Memory B cell (primary cell): Measurements from ENCODE around the gene KCNMA1.

Experiments used
- ATAC-seq: fragments of 150-1000 bp; cut with Tn5 transposase; 2 replicates; pipeline ENCODE4 v1.10.0; 2021; ENCODE audit warnings: low read depth, mild to moderate bottlenecking, moderate library complexity
- DNase-seq, 2 donors: peaks; one replicate each; pipeline ENCODE4 v3.0.0; 2022; ENCODE audit warnings: low spot score in 2 of 2
- H3K27ac Mint-ChIP-seq: one replicate; pipeline ENCODE4 v1.8.0; 2022; ENCODE audit warnings: mild to moderate bottlenecking, moderate library complexity, mixed read lengths
- H3K27me3 Mint-ChIP-seq: one replicate; pipeline ENCODE4 v1.8.0; 2022; ENCODE audit warnings: mixed read lengths
- H3K36me3 Mint-ChIP-seq: one replicate; pipeline ENCODE4 v1.8.0; 2022; ENCODE audit warnings: mild to moderate bottlenecking, mixed read lengths
- H3K4me1 Mint-ChIP-seq: one replicate; pipeline ENCODE4 v1.8.0; 2022; ENCODE audit warnings: mixed read lengths
- H3K4me3 Mint-ChIP-seq: one replicate; pipeline ENCODE4 v1.8.0; 2022; ENCODE audit warnings: mild to moderate bottlenecking, moderate library complexity, mixed read lengths
- H3K9me3 Mint-ChIP-seq: one replicate; pipeline ENCODE4 v1.8.0; 2022; ENCODE audit warnings: mixed read lengths

The KCNMA1 gene

DNA sequence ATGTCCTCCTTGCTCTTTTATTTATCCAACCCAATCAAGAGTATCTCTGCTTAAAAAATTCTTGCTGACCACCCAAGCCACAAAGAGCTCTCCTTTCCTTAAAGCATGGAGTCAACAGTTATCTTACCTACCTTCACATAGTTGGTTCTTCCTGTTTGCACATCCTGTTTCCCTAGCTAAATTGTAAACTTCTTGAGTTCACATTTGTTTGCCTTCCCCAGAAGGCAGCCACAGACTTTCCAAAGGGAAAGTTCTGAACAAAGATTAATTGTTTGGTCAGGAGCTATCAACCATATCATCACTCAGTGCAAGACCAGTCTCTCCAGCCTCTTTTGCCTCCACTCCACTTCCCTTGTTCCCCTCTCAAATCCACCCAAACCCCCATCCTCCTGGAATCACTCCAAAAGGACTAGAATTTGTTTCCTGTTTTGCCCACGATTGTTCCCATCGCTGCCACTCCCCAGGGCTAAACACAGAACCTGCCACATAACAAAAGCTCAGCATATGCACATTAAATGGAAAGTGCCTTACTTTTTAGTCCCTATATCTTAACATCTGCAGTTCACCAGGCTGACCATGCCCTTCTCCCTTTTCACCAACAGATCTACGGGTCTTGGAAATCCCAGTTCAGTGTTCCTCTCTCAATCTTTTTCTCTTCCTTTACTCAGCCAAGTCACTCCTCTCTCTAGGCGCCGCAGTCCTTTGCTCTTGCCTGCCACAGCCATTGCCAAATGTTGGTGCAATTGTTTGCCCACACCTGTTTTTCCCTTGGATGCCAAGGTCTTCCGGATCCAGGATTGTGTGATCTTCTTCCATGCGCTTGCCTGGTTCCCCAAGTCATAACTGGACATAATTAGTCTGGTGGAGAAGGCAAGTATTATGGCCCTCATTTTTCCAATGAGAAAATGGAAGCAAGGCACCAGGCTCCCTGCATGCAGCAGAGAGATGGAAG is 265.5 kb downstream of the KCNMA1 start:
- Mint-ChIP-seq H3K4me1 (no peaks in the 10 kb centered on the region), H3K27me3 (peaks cover 5% of the 10 kb centered on the region), H3K27ac (no peak overlapping the region), H3K4me3 (no peak overlapping the region), H3K36me3 (no peaks in the 10 kb centered on the region), H3K9me3 (peaks cover 1% of the 10 kb centered on the region)
- ATAC-seq, result no peak
- DNase-seq, result no peak

DNA sequence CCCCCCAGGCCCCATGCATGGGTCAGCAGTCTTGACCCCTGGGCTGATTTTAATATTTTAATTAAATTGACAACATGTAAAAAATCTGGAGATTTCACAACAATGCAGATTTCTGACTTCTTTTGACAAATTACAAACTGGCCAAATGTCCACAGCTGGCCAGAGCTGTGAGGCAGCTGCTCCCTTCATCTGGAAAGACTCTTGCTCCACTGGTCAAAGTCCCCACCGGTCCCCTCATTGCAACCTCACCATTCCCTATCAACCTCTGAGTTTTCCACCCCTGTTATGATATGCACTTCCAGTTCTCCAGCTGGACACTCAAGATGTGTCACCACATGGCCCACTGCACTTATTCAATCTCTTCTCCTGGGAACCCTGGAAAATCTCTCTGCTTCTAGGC is 266.2 kb downstream of the KCNMA1 start:
- peaks cover 5% of the 10 kb centered on the region for H3K27me3 Mint-ChIP-seq
- H3K36me3 Mint-ChIP-seq, result no peaks in the 10 kb centered on the region
- no peaks in the 10 kb centered on the region for H3K4me1 Mint-ChIP-seq
- DNase-seq, result no peak
- H3K27ac Mint-ChIP-seq, result no peak overlapping the region
- H3K9me3 Mint-ChIP-seq, result peaks cover 1% of the 10 kb centered on the region
- H3K4me3 Mint-ChIP-seq, result no peak overlapping the region
- ATAC-seq, result no peak

DNA sequence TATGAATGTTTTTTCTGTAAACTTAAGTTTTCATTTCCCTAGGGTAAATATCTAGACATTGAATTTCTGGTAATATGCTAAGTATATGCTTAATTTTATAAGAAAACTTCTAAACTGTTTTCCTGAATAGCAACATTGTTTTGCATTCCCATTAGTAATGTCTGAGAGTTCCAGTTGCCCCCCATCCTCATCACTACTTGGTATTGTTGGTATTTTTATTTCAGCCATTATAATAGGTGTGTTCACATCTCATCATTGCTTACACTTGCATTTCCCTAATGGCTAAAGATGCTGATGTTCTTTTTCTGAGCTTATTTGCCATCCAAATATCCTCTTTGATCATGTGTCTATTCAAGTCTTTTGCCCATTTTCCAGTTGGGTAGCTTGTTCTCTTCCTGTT is 269.6 kb downstream of the KCNMA1 start:
- H3K9me3 Mint-ChIP-seq, result peaks cover 1% of the 10 kb centered on the region
- DNase-seq (no peak), ATAC-seq (no peak)
- no peak overlapping the region for H3K27ac Mint-ChIP-seq
- H3K4me3 Mint-ChIP-seq, result no peak overlapping the region
- peaks cover 3% of the 10 kb centered on the region for H3K27me3 Mint-ChIP-seq
- no peaks in the 10 kb centered on the region for H3K4me1 Mint-ChIP-seq
- no peaks in the 10 kb centered on the region for H3K36me3 Mint-ChIP-seq

DNA sequence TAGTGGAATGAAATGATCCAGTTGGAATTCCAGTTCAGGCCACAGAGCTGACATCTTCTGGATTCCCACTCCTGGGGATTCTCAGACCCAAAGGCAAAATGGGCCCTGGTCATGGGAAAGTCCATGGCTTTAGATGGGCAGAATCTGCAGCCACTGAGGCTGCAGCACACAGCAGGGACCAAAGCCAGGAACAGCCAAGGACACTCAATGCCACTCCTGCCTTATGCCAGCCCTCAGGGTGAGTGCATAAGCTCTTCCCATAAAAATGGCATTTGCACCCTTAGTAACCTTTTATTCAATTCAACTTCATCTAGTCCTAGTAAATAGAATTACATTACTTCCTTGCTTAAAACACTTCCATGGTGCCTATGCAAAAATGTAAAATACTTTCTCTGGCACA is 274.4 kb downstream of the KCNMA1 start:
- Mint-ChIP-seq H3K4me1 (no peaks in the 10 kb centered on the region), H3K9me3 (no peaks in the 10 kb centered on the region), H3K36me3 (no peaks in the 10 kb centered on the region), H3K27me3 (no peaks in the 10 kb centered on the region), H3K27ac (no peak overlapping the region), H3K4me3 (no peak overlapping the region)
- no peak for ATAC-seq
- no peak for DNase-seq

DNA sequence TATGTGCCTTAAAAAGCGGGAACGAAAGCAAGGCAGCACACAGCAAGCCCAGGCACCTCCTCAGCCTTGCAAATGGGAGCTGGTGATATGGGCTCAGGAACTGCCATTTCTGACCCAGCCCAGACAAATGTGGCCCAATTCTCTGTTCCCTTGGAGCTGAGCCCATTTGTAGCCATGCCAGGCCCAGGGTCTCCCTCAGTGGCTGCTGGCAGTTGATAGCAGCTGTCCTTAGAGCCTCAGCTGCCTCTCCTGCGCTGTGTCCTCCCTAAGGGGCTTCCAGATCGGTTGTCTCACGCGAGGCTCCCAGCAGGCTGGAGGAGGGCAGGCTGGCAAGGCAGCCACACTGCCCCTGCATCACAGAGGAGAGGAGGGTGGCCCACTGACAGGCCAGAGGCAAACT is 275.8 kb downstream of the KCNMA1 start:
- Mint-ChIP-seq H3K9me3 (no peaks in the 10 kb centered on the region), H3K4me3 (no peak overlapping the region), H3K27ac (no peak overlapping the region), H3K27me3 (no peaks in the 10 kb centered on the region), H3K36me3 (no peaks in the 10 kb centered on the region), H3K4me1 (no peaks in the 10 kb centered on the region)
- DNase-seq, result no peak
- ATAC-seq, result no peak

DNA sequence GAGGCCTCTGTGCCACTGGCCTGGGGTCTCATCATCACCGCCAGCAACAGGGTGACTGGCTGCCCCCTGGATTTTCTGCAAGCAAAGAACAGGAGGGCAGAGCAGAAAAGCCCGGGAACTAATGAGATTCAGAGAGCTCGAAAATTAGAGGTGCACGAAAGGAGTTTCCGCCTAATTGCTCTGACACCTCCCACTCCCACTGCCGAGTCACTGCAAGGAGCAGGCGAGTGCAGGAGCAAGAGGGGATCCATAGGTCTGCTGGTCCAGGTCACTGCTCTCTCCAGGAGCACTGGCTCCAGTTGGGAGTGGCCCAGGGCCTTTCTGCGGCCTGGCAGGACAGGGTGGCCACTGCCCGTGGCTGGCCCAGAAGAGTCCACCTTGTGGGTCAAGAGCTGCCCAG is 276.2 kb downstream of the KCNMA1 start:
- no peaks in the 10 kb centered on the region for H3K36me3 Mint-ChIP-seq
- ATAC-seq (no peak), DNase-seq (no peak)
- no peaks in the 10 kb centered on the region for H3K9me3 Mint-ChIP-seq
- no peaks in the 10 kb centered on the region for H3K4me1 Mint-ChIP-seq
- no peak overlapping the region for H3K27ac Mint-ChIP-seq
- H3K4me3 Mint-ChIP-seq, result no peak overlapping the region
- H3K27me3 Mint-ChIP-seq, result peaks cover 2% of the 10 kb centered on the region

DNA sequence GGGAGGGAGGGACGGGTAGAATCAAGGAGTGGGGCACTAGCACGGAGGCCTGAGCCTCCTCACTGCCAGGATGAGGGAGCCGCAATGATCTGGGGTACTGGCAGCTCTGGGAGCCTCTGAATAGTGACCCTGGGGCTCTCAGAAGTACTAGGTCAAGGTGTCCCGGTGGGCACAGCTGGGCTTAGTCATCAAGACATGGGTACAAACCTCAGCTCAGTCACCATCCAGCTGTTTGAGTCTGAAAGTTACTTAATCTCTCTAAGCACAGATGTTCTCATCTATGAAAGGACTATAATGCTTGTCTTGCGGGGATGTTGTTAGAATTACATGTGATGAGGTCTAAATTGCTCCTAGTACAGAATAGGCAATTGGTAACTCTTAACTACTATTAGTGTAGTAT is 276.8 kb downstream of the KCNMA1 start:
- no peaks in the 10 kb centered on the region for H3K36me3 Mint-ChIP-seq
- H3K4me1 Mint-ChIP-seq, result no peaks in the 10 kb centered on the region
- no peak overlapping the region for H3K4me3 Mint-ChIP-seq
- H3K9me3 Mint-ChIP-seq, result no peaks in the 10 kb centered on the region
- no peak overlapping the region for H3K27ac Mint-ChIP-seq
- DNase-seq (no peak), ATAC-seq (no peak)
- peaks cover 2% of the 10 kb centered on the region for H3K27me3 Mint-ChIP-seq

DNA sequence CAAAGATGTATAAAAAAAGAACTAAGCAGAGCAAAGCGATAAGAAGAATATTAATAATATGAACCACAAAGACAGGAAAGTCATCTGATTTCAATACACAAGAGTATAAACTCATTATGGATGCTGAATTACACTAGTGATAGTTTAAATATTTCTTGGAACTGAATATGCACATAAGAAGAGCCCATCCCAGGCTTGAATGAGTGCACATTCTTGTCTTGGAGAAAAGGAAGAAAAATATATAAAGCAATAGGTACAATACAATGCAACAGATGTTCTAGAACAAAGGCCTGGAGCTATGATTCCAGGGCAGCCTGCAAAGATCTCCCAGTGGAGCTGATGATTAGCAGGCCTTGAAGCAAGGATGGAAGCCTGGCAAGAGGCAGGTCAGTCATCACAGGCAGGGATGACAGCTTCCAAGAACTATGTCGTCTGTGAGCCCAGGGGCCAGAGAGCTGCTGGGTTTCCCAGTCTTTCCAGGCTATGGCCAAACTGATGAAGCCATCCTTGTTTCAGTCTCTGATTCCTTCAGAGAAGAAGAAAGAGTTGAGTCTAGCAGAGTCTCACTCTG is 277.6 kb downstream of the KCNMA1 start:
- no peaks in the 10 kb centered on the region for H3K9me3 Mint-ChIP-seq
- no peak for ATAC-seq

DNA sequence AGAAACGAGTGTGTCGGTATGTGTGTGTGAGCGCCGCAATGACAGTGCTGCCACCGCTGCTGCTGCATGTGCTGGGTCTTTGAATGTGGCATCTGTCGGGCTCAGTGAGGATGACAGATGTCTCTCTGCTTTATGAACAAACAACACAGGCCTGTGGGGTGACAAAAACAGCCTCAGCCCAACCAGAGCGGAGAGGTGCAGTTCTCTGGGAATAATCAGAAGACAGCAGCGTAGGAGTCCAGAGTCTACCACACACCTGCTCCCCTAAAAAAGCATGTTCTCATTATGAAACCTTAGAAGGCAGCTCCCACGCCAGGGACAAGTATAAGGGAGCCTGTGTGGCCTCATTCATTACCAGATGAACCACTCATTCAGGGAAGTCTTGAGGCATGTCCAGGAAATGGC is 278.3 kb downstream of the KCNMA1 start:
- ATAC-seq (no peak), DNase-seq (no peak)
- Mint-ChIP-seq H3K4me3 (no peak overlapping the region), H3K4me1 (no peaks in the 10 kb centered on the region), H3K27me3 (peaks cover 2% of the 10 kb centered on the region), H3K36me3 (no peaks in the 10 kb centered on the region), H3K27ac (no peak overlapping the region), H3K9me3 (no peaks in the 10 kb centered on the region)

More for the DNA sequence above, 277.6 kb downstream of the KCNMA1 start:
- Mint-ChIP-seq H3K4me3 (no peak overlapping the region), H3K4me1 (no peaks in the 10 kb centered on the region), H3K36me3 (no peaks in the 10 kb centered on the region), H3K27ac (no peak overlapping the region), H3K27me3 (peaks cover 2% of the 10 kb centered on the region)
- DNase-seq, result no peak

DNA sequence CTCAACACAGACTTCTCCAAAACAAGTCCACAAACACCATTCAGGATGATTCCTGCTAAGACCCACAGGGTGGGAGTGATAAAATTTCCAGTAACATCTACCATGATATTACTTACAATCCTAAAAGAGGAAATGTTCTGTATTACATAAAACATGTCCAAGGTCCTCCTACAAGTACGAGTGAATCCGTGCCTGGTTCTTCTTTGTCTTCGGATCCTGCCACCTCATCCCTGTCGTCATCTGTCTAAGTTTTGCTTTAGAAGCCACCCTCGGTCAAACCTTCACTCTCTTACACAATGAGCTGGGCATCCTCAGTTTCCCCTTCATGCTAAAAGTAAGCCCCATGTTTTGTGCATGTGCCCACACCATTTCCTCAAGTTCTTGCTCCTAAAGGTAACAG is 279.0 kb downstream of the KCNMA1 start:
- Mint-ChIP-seq H3K27me3 (peaks cover 2% of the 10 kb centered on the region), H3K36me3 (no peaks in the 10 kb centered on the region), H3K4me1 (no peaks in the 10 kb centered on the region), H3K4me3 (no peak overlapping the region), H3K27ac (no peak overlapping the region), H3K9me3 (no peaks in the 10 kb centered on the region)
- no peak for ATAC-seq
- DNase-seq, result no peak

DNA sequence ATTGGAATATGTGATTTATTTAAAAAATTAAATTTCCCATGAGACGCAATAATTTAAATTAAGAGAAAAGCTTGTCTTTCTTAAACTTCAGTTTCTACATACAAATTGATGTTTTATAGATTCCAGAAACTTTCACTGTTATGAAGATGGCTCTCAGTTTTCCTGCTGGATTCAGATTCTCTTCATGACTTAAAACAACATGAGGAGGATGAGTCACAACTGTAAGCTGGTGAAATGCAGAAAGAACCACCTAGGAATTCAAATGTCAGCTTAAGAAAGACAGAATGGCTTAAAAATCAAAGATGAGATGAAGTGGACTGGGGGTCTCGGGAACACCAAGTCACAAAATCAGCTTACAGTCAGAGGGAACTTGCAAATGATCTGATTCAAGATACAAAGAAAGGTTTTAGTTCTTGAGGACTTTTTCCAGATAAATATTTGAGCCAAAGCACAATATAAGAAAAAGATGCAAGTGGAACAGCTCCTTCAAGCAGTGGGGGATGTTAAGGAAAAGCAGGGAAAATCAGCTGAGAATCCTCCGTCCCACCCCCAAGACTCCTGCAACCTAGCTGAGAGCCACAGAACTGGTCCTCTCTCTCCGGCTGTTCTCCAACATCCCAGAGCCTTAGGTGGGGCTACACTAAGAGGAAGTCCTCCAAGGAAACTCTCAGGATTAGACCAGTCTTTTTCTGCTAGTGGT is 279.8 kb downstream of the KCNMA1 start:
- no peak overlapping the region for H3K27ac Mint-ChIP-seq
- no peak for ATAC-seq
- no peaks in the 10 kb centered on the region for H3K4me1 Mint-ChIP-seq
- H3K27me3 Mint-ChIP-seq, result peaks cover 2% of the 10 kb centered on the region
- no peaks in the 10 kb centered on the region for H3K9me3 Mint-ChIP-seq
- DNase-seq, result no peak
- H3K4me3 Mint-ChIP-seq, result no peak overlapping the region
- no peaks in the 10 kb centered on the region for H3K36me3 Mint-ChIP-seq

DNA sequence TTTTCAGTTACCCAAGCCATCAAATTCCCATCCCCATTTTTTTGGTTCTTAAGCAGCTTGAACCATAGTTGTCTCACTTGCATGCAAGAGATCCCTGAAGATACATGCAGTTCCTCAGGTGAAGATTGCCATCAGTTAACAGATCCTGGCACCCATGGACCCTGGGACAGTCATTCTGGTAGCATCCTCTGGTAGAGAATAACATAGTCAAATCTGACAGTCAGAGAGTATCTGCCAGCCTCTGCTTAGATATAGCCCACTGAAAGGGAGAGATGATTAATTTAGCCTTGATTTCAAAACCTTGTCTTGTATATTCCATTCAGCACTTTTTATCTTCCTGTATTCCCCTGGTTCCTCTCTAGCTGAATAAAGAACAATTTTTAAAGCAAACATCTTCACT is 280.4 kb downstream of the KCNMA1 start:
- Mint-ChIP-seq H3K36me3 (no peaks in the 10 kb centered on the region), H3K4me1 (no peaks in the 10 kb centered on the region), H3K27me3 (peaks cover 2% of the 10 kb centered on the region), H3K4me3 (no peak overlapping the region), H3K27ac (no peak overlapping the region), H3K9me3 (no peaks in the 10 kb centered on the region)
- ATAC-seq (no peak), DNase-seq (no peak)

DNA sequence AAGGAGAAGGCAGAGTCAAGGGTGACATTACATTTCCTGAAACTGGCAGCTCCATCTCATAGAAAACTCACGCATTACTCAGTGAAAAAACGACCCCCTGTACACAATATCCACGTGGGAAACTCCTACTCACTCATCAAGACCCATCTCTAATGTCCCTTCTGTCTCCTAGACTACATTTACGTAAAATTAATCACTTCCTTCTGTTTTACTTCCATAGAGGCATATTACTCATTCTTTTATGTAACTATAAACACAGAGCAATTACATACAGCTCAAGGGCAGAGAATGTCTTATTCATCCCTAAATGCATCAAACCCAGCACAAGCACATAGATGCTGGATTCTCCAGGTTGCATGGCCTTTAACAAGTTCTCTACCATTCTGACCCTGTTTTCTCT is 281.8 kb downstream of the KCNMA1 start:
- H3K27me3 Mint-ChIP-seq, result peaks cover 2% of the 10 kb centered on the region
- DNase-seq, result no peak
- no peak overlapping the region for H3K27ac Mint-ChIP-seq
- H3K4me3 Mint-ChIP-seq, result no peak overlapping the region
- no peaks in the 10 kb centered on the region for H3K9me3 Mint-ChIP-seq
- no peaks in the 10 kb centered on the region for H3K4me1 Mint-ChIP-seq
- no peaks in the 10 kb centered on the region for H3K36me3 Mint-ChIP-seq
- ATAC-seq, result no peak

DNA sequence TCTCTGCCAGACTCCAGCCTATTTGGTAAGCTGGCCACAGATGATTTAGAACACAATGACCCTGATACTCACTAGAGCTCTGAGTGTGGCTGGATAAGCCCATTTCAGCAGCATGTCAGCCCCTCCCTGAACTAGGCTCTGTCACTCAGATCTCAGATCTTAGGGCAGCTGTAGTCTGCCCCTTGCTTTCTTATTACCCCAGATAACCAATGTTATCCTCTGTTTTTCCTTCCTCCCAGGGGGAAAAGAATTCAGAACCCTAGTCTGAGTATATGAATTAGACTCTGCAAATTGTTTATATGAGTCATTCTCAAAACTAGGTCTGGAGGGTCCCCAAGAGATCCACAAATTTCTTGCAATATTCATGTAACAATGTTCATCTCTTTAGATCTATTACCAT is 286.2 kb downstream of the KCNMA1 start:
- ATAC-seq (no peak), DNase-seq (no peak)
- Mint-ChIP-seq H3K4me3 (no peak overlapping the region), H3K9me3 (no peaks in the 10 kb centered on the region), H3K36me3 (no peaks in the 10 kb centered on the region), H3K27ac (no peak overlapping the region), H3K27me3 (no peaks in the 10 kb centered on the region), H3K4me1 (peaks cover 2% of the 10 kb centered on the region)
